Activated naive CD4-positive, alpha-beta T cell treated with anti-CD3 and anti-CD28 coated beads for 36 hours (primary cell): ENCODE results near the gene GCLC. TPM values are rescaled to one million over a fixed set of nuclear protein-coding genes. Genes with fewer than 3 reads are reported as not detected.

Experiments used
- CTCF ChIA-PET: fragments of 350-600 bp; sonication (Branson Sonifier 250); formaldehyde crosslinking; loops from one replicate; lab custom pipeline; 2021; ENCODE audit warnings: antibody characterized with exemption; lab: Charles Lee
- DNase-seq: peaks from one replicate; pipeline ENCODE4 v3.0.0-alpha.2; 2020
- H3K27ac Mint-ChIP-seq: one replicate; pipeline ENCODE4 v1.8.0; 2021; ENCODE audit warnings: mild to moderate bottlenecking, mixed read lengths
- H3K27me3 Mint-ChIP-seq: one replicate; pipeline ENCODE4 v1.8.0; 2021; ENCODE audit warnings: low read depth, mixed read lengths
- H3K36me3 Mint-ChIP-seq: one replicate; pipeline ENCODE4 v1.8.0; 2021; ENCODE audit warnings: low read depth, mixed read lengths
- H3K4me1 Mint-ChIP-seq: one replicate; pipeline ENCODE4 v1.8.0; 2021; ENCODE audit warnings: low read depth, mixed read lengths
- H3K4me3 Mint-ChIP-seq: one replicate; pipeline ENCODE4 v1.8.0; 2021; ENCODE audit warnings: mild to moderate bottlenecking, moderate library complexity, mixed read lengths
- H3K9me3 Mint-ChIP-seq: one replicate; pipeline ENCODE4 v1.8.0; 2021; ENCODE audit warnings: mixed read lengths
- intact Hi-C: fragments of 100-400 bp; cut with micrococcal nuclease; formaldehyde crosslinking; loops from one replicate; pipeline ENCODE4 v1.15.1; 2023
- total RNA-seq, 2 experiments: library from RNA; stranded (reverse); gene quantifications; one replicate each; pipeline ENCODE4 v1.2.3, GENCODE V29; 2021

Gene GCLC
- total RNA-seq, 2 experiments from 2014 or later = 13.9 to 18.1 TPM

GRCh38 chr6:53461041-53461656 is 83.8 kb downstream of the GCLC start:
- no peak overlapping the region for H3K4me3 Mint-ChIP-seq
- no peaks in the 10 kb centered on the region for H3K27me3 Mint-ChIP-seq
- H3K36me3 Mint-ChIP-seq = no peaks in the 10 kb centered on the region
- no peak overlapping the region for H3K27ac Mint-ChIP-seq
- H3K9me3 Mint-ChIP-seq = no peaks in the 10 kb centered on the region
- DNase-seq = no peak
- H3K4me1 Mint-ChIP-seq = peaks cover 4% of the 10 kb centered on the region
- intact Hi-C loops = loop anchor here (1.0 kb wide), 1 partner anchor 34 kb away; no protein-coding TSS in a partner anchor
- CTCF ChIA-PET = no interaction called here

GRCh38 chr6:53458105-53458866 is 86.6 kb downstream of the GCLC start:
- CTCF ChIA-PET = interaction anchor here (1.0 to 1.3 kb wide), 2 partner anchors 34 to 286 kb away, joined by 4 read pairs; no protein-coding TSS in a partner anchor
- no peak for DNase-seq
- Mint-ChIP-seq H3K4me1 (peaks cover 4% of the 10 kb centered on the region), H3K36me3 (no peaks in the 10 kb centered on the region), H3K27me3 (no peaks in the 10 kb centered on the region), H3K9me3 (no peaks in the 10 kb centered on the region), H3K4me3 (no peak overlapping the region), H3K27ac (no peak overlapping the region)
- intact Hi-C loops = no loop called here

- CTCF ChIA-PET = interaction anchor here (0.5 to 1.0 kb wide), 3 partner anchors 15 to 364 kb away, joined by 3 to 4 read pairs (median 3); no protein-coding TSS in a partner anchor
Measured at GRCh38 chr6:53456809-53457208, 88.1 kb downstream of the GCLC start.

GRCh38 chr6:53455678-53456077 is 89.2 kb downstream of the GCLC start:
- H3K27me3 Mint-ChIP-seq = no peaks in the 10 kb centered on the region
- intact Hi-C loops = no loop called here
- no peak for DNase-seq
- H3K4me3 Mint-ChIP-seq = no peak overlapping the region
- CTCF ChIA-PET = no interaction called here
- no peaks in the 10 kb centered on the region for H3K4me1 Mint-ChIP-seq
- no peak overlapping the region for H3K27ac Mint-ChIP-seq
- no peaks in the 10 kb centered on the region for H3K9me3 Mint-ChIP-seq
- H3K36me3 Mint-ChIP-seq = no peaks in the 10 kb centered on the region

More at GRCh38 chr6:53456809-53457208, 88.1 kb downstream of the GCLC start:
- Mint-ChIP-seq H3K4me3 (no peak overlapping the region), H3K27ac (no peak overlapping the region), H3K4me1 (peaks cover 4% of the 10 kb centered on the region), H3K36me3 (no peaks in the 10 kb centered on the region), H3K9me3 (no peaks in the 10 kb centered on the region), H3K27me3 (no peaks in the 10 kb centered on the region)
- intact Hi-C loops = no loop called here
- DNase-seq = no peak

- Mint-ChIP-seq H3K27ac (no peak overlapping the region), H3K4me3 (no peak overlapping the region), H3K4me1 (no peaks in the 10 kb centered on the region), H3K27me3 (peaks cover 2% of the 10 kb centered on the region), H3K9me3 (peaks cover 6% of the 10 kb centered on the region), H3K36me3 (peaks cover 1% of the 10 kb centered on the region)
- intact Hi-C loops = no loop called here
- no peak for DNase-seq
- CTCF ChIA-PET = interaction anchor here (1.0 kb wide), 1 partner anchor 281 kb away, joined by 4 read pairs; no protein-coding TSS in a partner anchor
Measured at GRCh38 chr6:53451165-53451564, 93.7 kb downstream of the GCLC start.

- Mint-ChIP-seq H3K36me3 (peaks cover 1% of the 10 kb centered on the region), H3K4me3 (no peak overlapping the region), H3K4me1 (no peaks in the 10 kb centered on the region), H3K9me3 (peaks cover 6% of the 10 kb centered on the region), H3K27ac (no peak overlapping the region), H3K27me3 (peaks cover 4% of the 10 kb centered on the region)
- intact Hi-C loops = no loop called here
- DNase-seq = no peak
- CTCF ChIA-PET = interaction anchor here (0.9 to 1.8 kb wide), 4 partner anchors 37 to 276 kb away, joined by 3 to 9 read pairs (median 5); no protein-coding TSS in a partner anchor
Measured at GRCh38 chr6:53447865-53448264, 97.0 kb downstream of the GCLC start.

Other genes starting within 250 kb of the GCLC start
- 100 to 1,000 TPM; 132 to 136 TPM for gene ELOVL5, start 196.2 kb downstream of the GCLC start, total RNA-seq
- under 1 TPM; 0.10 to 0.15 TPM for gene KLHL31, start 120.7 kb upstream of the GCLC start, total RNA-seq
- gene LRRC1, start 249.9 kb upstream of the GCLC start, total RNA-seq = 1 to 10 TPM; 2.3 to 2.9 TPM